ENCODE data around the gene SLC16A8.

SLC16A8 gene

GRCh38 chr22:38051900-38052862, 31.8 kb downstream of the SLC16A8 start:
- ChIA-PET CTCF (interaction anchor here (0.6 to 3.6 kb wide), 75 partner anchors 9 to 1973 kb away, joined by 3 to 44 read pairs (median 4); partner anchors contain the start of genes C22orf23, DMC1, PLA2G6 and POLR2F), POLR2A (interaction anchor here (0.5 kb wide), 1 partner anchor 9 kb away, joined by 3 read pairs; no protein-coding TSS in a partner anchor)
- DNase-seq (ENCODE audit: extremely low spot score): peak; percentile 91
- peak; percentile 94 for TF ChIP-seq CTCF (IDR thresholded peaks at IDR 0.05; ENCODE audit: control extremely low read depth, extremely low read depth, low read depth, missing control alignments)

GRCh38 chr22:38051261-38051660, 32.7 kb downstream of the SLC16A8 start:
- DNase-seq (ENCODE audit: extremely low spot score): no peak
- CTCF ChIA-PET: interaction anchor here (1.2 to 3.6 kb wide), 16 partner anchors 11 to 521 kb away, joined by 4 to 44 read pairs (median 7); partner anchors contain the start of genes C22orf23, DMC1, PLA2G6 and POLR2F
- TF ChIP-seq CTCF (IDR thresholded peaks at IDR 0.05; ENCODE audit: control extremely low read depth, extremely low read depth, low read depth, missing control alignments): no peak
- POLR2A ChIA-PET: no interaction called here

GRCh38 chr22:38050720-38051119, 33.3 kb downstream of the SLC16A8 start:
- ChIA-PET CTCF (interaction anchor here (0.8 to 1.0 kb wide), 2 partner anchors 48 to 302 kb away, joined by 3 read pairs; no protein-coding TSS in a partner anchor), POLR2A (no interaction called here)
- TF ChIP-seq CTCF (IDR thresholded peaks at IDR 0.05; ENCODE audit: control extremely low read depth, extremely low read depth, low read depth, missing control alignments): no peak
- DNase-seq (ENCODE audit: extremely low spot score): no peak

- no peak for DNase-seq (ENCODE audit: extremely low spot score)
- POLR2A ChIA-PET: no interaction called here
- CTCF ChIA-PET: interaction anchor here (0.8 to 1.0 kb wide), 3 partner anchors 49 to 302 kb away, joined by 3 to 4 read pairs (median 3); no protein-coding TSS in a partner anchor
- TF ChIP-seq CTCF (IDR thresholded peaks at IDR 0.05; ENCODE audit: control extremely low read depth, extremely low read depth, low read depth, missing control alignments): no peak
Observed at GRCh38 chr22:38049812-38050619, 34.0 kb downstream of the SLC16A8 start.

- POLR2A ChIA-PET: no interaction called here
- no peak for DNase-seq (ENCODE audit: extremely low spot score)
- CTCF ChIA-PET: no interaction called here
- TF ChIP-seq CTCF (IDR thresholded peaks at IDR 0.05; ENCODE audit: control extremely low read depth, extremely low read depth, low read depth, missing control alignments): no peak
Observed at GRCh38 chr22:38046070-38046748, 37.8 kb downstream of the SLC16A8 start.
